Measurements from ENCODE around the gene PNPLA3.

The PNPLA3 gene

DNA sequence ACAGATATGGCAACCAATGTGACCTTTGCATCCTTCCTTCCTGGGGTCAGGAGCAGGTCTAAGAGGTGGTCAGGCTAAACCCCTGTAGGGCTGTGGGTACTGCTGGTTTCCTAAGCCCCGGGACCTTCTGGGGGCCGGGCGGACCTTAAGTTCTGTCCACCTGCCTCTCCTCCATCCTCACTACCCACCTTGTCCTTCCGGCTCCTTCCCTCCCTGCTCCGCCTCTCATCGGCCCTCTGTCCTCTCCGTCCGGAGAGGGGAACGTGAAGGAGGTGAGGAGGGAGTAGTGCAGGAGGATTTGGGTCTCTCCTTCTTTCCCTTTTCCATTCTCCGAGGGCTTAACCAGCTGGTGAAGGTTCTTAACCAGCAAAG lies 72.2 kb downstream of the PNPLA3 start:
- DNase-seq (ENCODE audit: extremely low read depth, low read depth) = no peak
- no peak overlapping the region for H3K4me3 ChIP-seq (replicated peaks; ENCODE audit: low read depth, low read length)
- TF ChIP-seq, protein P1, sequence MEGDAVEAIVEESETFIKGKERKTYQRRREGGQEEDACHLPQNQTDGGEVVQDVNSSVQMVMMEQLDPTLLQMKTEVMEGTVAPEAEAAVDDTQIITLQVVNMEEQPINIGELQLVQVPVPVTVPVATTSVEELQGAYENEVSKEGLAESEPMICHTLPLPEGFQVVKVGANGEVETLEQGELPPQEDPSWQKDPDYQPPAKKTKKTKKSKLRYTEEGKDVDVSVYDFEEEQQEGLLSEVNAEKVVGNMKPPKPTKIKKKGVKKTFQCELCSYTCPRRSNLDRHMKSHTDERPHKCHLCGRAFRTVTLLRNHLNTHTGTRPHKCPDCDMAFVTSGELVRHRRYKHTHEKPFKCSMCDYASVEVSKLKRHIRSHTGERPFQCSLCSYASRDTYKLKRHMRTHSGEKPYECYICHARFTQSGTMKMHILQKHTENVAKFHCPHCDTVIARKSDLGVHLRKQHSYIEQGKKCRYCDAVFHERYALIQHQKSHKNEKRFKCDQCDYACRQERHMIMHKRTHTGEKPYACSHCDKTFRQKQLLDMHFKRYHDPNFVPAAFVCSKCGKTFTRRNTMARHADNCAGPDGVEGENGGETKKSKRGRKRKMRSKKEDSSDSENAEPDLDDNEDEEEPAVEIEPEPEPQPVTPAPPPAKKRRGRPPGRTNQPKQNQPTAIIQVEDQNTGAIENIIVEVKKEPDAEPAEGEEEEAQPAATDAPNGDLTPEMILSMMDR (IDR thresholded peaks at IDR 0.05; ENCODE audit: low read depth, low read length, missing control alignments) = no peak

DNA sequence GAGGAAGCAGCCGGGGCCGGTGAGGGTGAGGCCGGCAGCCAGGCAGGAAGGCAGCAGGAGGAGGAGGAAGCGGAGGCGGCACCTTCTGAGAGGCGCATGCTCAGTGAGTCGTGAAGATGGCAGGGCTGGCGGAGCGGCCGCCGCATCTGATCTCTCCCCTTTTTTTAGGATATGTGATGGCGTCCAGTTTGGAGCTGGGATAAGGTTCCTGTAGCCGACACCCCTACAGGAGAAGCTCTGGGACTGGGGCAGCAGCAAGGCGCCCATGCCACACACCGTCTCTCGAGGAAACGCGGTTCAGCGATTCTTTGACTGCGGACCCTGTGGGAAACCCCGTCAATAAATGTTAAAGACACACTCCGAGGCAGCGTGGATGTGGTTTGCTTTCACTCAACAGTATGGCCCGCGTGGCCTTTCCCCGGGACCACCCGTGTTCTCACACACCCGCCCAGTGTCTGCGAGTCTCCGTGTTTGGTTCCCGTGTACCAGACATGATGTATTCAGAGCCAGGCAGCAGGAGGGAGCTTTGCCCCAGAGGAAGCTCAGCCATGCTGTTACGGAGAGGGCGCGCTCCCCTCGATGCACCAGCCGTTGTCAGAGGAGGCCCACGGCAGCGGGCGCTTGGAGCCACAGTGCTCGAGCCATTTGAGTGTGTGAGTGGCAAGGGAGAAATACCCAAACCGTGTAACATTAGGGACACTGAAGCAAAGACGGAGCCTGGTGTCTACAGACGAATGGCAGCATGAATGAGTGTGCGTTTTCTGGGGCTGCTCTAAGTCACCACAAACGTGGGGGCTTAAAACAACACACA lies 72.8 kb downstream of the PNPLA3 start:
- TF ChIP-seq, protein P1 (IDR thresholded peaks at IDR 0.05; ENCODE audit: low read depth, low read length, missing control alignments) = no peak
- H3K4me3 ChIP-seq (replicated peaks; ENCODE audit: low read depth, low read length) = no peak overlapping the region
- no peak for DNase-seq (ENCODE audit: extremely low read depth, low read depth)

DNA sequence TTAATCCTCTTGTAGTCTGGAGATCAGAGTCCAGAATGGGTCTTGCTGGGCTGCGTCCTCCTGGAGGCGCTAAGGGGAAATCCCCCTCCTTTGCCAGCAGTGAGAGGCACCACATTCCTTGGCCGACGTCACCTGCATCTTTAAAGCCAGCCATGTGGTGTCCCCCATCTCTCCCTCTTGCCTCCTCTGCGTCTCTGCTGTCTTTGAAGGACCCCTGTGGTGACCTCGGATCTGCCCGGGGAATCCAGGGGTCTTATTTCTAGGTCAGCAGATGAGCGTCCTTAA lies 73.3 kb downstream of the PNPLA3 start:
- DNase-seq (ENCODE audit: extremely low read depth, low read depth) = no peak
- H3K4me3 ChIP-seq (replicated peaks; ENCODE audit: low read depth, low read length) = no peak overlapping the region
- TF ChIP-seq, protein P1 (IDR thresholded peaks at IDR 0.05; ENCODE audit: low read depth, low read length, missing control alignments) = no peak

Data from HFF-Myc (cell line).